Left ventricle myocardium inferior (tissue), 1 donor: ENCODE data around the gene ZSWIM5. TPM values are rescaled to one million over a fixed set of nuclear protein-coding genes. Genes with fewer than 3 reads are reported as not detected.
"Not testable (repeated sequence)": the region's sequence is repeated elsewhere in the genome, so short reads cannot be mapped to it uniquely, and the experiment has no call there.

ENCODE experiments used
- DNase-seq: peaks from one replicate; pipeline ENCODE4 v3.0.0-alpha.2; 2020
- H3K27ac ChIP-seq: fragments of 200-600 bp; replicated peaks from 2 replicates; pipeline ENCODE4 v1.8.0; 2021
- H3K27me3 ChIP-seq: fragments of 200-600 bp; 2 replicates; pipeline ENCODE4 v1.8.0; 2021; ENCODE audit warnings: low read depth
- H3K36me3 ChIP-seq: fragments of 200-600 bp; 2 replicates; pipeline ENCODE4 v1.8.0; 2021
- H3K4me1 ChIP-seq: fragments of 200-600 bp; 2 replicates; pipeline ENCODE4 v1.8.0; 2021
- H3K4me3 ChIP-seq: fragments of 200-600 bp; 2 replicates; pipeline ENCODE4 v1.8.0; 2021; ENCODE audit warnings: mild to moderate bottlenecking, moderate library complexity
- H3K9me3 ChIP-seq: fragments of 200-600 bp; replicated peaks from 2 replicates; pipeline ENCODE4 v1.8.0; 2021
- CTCF ChIP-seq: fragments of 200-600 bp; IDR thresholded peaks from 2 replicates; pipeline ENCODE4 v1.8.0; 2021; ENCODE audit warnings: antibody characterized with exemption, mild to moderate bottlenecking, borderline replicate concordance
- intact Hi-C: fragments of 100-400 bp; cut with micrococcal nuclease; formaldehyde crosslinking; loops from one replicate; pipeline ENCODE4 v1.11.0; 2022
- total RNA-seq: library from RNA; stranded (reverse); fragmentation: NEBNext Ultra II Directional; extraction: Animal tissue kit (Norgen Biotek cat#: 25700); gene quantifications from one replicate; pipeline ENCODE4 v1.2.1, GENCODE V29; 2021
- donor health status: DM: no; HTN: yes; CAD: no; lungs with severe emphysema.

ZSWIM5 gene
- total RNA-seq, 1 donor from 2014 or later: 0.93 TPM

DNA sequence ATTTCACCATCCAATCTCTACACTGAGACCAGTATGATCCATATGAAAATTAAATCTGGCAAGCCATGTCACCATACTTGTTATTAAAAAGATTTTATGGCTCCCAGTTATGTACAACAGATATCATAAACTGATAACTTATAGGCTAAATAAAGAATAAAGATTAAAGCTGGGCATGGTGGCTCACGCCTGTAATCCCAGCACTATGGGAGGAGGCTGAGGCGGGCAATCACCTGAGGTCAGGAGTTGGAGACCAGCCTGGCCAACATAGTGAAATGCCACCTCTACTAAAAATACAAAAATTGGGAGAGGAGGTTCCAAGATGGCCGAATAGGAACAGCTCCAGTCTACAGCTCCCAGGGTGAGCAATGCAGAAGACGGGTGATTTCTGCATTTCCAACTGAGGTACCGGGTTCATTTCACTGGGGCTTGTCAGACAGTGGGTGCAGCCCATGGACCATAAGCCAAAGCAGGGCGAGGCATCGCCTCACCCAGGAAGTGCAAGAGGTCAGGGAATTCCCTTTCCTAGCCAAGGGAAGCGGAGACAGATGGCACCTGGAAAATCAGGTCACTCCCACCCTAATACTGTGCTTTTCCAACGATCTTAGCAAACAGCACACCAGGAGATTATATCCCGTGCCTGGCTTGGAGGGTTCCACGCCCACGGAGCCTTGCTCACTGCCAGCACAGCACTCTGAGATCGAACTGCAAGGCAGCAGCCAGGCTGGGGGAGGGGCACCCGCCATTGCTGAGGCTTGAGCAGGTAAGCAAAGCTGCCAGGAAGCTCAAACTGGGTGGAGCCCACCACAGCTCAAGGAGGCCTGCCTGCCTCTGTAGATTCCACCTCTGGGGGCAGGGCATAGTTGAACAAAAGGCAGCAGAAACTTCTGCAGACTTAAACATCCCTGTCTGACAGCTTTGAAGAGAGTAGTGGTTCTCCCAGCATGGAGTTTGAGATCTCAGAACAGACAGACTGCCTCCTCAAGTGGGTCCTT, 44.1 kb downstream of the ZSWIM5 start:
- DNase-seq, intact Hi-C loops, H3K4me3 ChIP-seq, H3K36me3 ChIP-seq, H3K27ac ChIP-seq, H3K4me1 ChIP-seq, H3K27me3 ChIP-seq: not testable (repeated sequence)
- H3K9me3 ChIP-seq: peaks cover 22% of the 10 kb centered on the region

DNA sequence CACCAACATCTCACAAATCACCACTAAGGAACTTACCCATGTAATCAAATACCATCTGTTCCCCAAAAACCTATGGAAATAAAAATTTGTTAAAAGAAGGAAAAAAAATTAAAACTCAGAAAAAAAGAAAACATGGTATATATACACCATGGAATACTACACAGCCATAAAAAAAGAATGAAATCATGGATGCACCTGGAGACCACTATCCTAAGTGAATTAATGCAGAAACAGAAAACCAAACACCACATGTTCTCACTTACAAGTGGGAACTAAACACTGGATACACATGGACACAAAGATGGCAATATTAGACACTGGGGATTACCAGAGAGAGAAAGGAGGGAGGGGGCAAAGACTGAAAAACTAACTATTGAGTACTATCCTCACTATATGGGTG, 50.4 kb downstream of the ZSWIM5 start:
- Histone ChIP-seq H3K4me3 (no peak overlapping the region), H3K36me3 (no peaks in the 10 kb centered on the region), H3K4me1 (no peaks in the 10 kb centered on the region), H3K27me3 (no peaks in the 10 kb centered on the region), H3K9me3 (peaks cover 34% of the 10 kb centered on the region), H3K27ac (no peak overlapping the region)
- intact Hi-C loops: no loop called here
- DNase-seq: no peak
- no peak for TF ChIP-seq CTCF

- peaks cover 34% of the 10 kb centered on the region for H3K9me3 ChIP-seq
- no peak overlapping the region for H3K27ac ChIP-seq
- TF ChIP-seq CTCF: no peak
- no peaks in the 10 kb centered on the region for H3K36me3 ChIP-seq
- no peaks in the 10 kb centered on the region for H3K27me3 ChIP-seq
- H3K4me3 ChIP-seq: no peak overlapping the region
- intact Hi-C loops: no loop called here
- no peaks in the 10 kb centered on the region for H3K4me1 ChIP-seq
- no peak for DNase-seq
These were observed 51.0 kb downstream of the ZSWIM5 start for GRCh38 chr1:45155423-45155822.

- H3K4me3 ChIP-seq: no peak overlapping the region
- no peaks in the 10 kb centered on the region for H3K27me3 ChIP-seq
- no peaks in the 10 kb centered on the region for H3K4me1 ChIP-seq
- H3K27ac ChIP-seq: no peak overlapping the region
- intact Hi-C loops: no loop called here
- no peak for DNase-seq
- no peaks in the 10 kb centered on the region for H3K36me3 ChIP-seq
- TF ChIP-seq CTCF: no peak
- peaks cover 32% of the 10 kb centered on the region for H3K9me3 ChIP-seq
These were observed 54.3 kb downstream of the ZSWIM5 start for GRCh38 chr1:45152126-45152525.

- intact Hi-C loops: no loop called here
- no peak overlapping the region for H3K4me3 ChIP-seq
These were observed 58.1 kb downstream of the ZSWIM5 start for GRCh38 chr1:45148209-45148825.

More at GRCh38 chr1:45148209-45148825, 58.1 kb downstream of the ZSWIM5 start:
- H3K27me3 ChIP-seq: no peaks in the 10 kb centered on the region
- H3K27ac ChIP-seq: no peak overlapping the region
- no peak for TF ChIP-seq CTCF
- peaks cover 3% of the 10 kb centered on the region for H3K9me3 ChIP-seq
- H3K36me3 ChIP-seq: no peaks in the 10 kb centered on the region
- no peaks in the 10 kb centered on the region for H3K4me1 ChIP-seq
- no peak for DNase-seq
